Ishikawa (cell line): ENCODE measurements around the gene CDHR4.

Experiments used
- NFIC ChIP-seq: IDR thresholded peaks from 2 replicates; pipeline ENCODE4 v1.6.1; 2012
- TF ChIP-seq, protein P1 (sequence below): IDR thresholded peaks from 2 replicates; pipeline ENCODE4 v1.6.1; 2012

DNA sequence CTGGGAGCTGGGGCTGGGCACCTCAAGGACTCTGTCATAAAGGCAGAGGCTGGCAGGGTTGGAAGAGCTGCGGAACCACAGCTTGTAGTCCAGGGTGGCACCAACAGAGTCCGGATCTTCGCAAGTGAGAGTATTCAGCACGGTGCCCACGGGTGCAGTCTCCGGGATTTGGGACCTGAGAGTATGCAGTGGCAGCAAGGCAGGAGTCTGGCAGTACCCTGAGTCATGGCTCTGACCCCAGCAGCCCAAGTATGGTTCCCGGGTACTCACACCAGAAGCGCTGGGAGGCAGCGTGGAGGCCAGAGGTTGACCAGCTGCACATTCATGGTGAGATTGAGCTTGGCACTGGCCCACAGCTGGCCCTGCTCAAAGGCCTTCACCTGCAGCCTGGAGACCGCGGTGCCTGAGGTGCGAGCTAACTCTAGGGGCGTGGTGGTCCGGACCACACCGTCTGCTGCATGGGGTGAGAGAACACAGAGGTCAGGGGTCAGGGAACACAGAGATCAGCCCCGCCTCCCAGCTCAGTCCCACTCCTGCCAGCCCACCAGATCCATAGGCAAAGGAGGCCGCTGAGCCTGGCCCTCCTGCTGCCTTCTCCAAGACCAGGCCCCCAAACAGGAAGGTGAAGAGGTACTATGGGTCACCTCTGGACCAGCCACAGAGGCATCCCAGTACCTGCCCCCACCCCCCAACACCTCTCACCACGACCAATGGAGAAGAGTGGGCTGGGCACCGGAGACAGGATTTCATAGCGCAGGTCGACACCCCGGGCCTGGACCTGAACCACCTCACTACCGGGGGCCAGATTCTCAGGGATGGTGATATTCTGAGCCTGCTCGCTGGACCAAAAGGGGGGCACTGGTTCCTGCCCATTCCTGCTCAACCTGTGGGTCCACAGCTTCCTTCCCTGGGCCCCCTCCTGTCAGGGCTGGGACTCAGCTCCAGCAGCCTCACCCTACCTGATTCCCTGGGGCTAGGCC lies 4.5 kb downstream of the CDHR4 start:
- TF ChIP-seq, protein P1, sequence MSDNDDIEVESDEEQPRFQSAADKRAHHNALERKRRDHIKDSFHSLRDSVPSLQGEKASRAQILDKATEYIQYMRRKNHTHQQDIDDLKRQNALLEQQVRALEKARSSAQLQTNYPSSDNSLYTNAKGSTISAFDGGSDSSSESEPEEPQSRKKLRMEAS, result no peak
- TF ChIP-seq NFIC, result no peak
